ENCODE data around the gene RRP36. TPM values are rescaled to one million over a fixed set of nuclear protein-coding genes. Genes with fewer than 3 reads are reported as not detected.

Gene RRP36
- total RNA-seq, 1 donor from 2014 or later, result 58.6 TPM

DNA sequence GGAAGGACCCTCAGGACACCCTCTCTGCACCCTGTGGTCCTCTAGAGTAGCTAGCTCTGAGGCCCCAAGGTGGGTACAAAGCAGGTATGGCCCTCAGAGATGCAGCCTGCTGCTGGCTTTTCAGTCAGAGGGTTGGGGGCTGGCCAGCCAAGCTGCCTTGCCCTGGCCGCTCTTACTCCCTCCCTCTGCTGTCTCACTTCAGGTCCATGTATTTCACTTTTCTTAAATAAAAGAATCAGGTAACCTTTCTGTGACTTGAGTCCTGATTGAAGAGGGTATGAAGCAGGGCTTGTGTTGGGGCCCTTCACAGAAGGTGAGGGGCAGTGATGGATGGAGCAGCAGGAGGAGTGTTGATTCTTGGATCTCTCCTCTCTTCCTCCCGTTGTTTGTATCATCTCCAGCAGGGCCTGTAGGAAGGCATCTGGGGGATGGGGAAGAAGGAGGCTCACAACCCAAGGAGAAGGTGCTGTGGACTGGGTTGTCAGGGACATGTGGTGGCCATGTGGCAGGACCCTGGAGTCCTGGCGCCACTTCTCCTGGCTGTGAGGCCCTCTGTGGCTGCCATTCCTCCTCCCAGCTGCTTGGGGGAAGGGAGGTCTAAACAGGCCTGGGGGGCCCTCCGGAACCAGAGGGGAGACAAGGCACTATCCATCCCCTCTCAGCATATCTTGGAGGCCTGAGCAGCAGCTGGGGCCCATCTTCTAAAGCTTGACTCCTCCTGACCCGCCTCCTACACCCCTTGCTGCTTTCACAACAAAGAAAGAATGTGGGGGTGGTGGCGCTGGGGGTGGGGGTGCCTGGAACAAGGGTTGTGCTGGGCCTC, 53.6 kb downstream of the RRP36 start:
- Mint-ChIP-seq H3K27me3 (ENCODE audit: low read depth) (no peaks in the 10 kb centered on the region), H3K27ac (ENCODE audit: unreplicated experiment) (peak overlapping the region; percentile 54), H3K36me3 (ENCODE audit: low read depth) (peaks cover 11% of the 10 kb centered on the region), H3K4me1 (ENCODE audit: low read depth) (peaks cover 47% of the 10 kb centered on the region), H3K9me3 (ENCODE audit: low read depth) (no peaks in the 10 kb centered on the region), H3K4me3 (ENCODE audit: unreplicated experiment) (no peak overlapping the region)
- TF ChIP-seq, protein P1, sequence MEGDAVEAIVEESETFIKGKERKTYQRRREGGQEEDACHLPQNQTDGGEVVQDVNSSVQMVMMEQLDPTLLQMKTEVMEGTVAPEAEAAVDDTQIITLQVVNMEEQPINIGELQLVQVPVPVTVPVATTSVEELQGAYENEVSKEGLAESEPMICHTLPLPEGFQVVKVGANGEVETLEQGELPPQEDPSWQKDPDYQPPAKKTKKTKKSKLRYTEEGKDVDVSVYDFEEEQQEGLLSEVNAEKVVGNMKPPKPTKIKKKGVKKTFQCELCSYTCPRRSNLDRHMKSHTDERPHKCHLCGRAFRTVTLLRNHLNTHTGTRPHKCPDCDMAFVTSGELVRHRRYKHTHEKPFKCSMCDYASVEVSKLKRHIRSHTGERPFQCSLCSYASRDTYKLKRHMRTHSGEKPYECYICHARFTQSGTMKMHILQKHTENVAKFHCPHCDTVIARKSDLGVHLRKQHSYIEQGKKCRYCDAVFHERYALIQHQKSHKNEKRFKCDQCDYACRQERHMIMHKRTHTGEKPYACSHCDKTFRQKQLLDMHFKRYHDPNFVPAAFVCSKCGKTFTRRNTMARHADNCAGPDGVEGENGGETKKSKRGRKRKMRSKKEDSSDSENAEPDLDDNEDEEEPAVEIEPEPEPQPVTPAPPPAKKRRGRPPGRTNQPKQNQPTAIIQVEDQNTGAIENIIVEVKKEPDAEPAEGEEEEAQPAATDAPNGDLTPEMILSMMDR (IDR thresholded peaks at IDR 0.05), result no peak
- peak; percentile 53 for DNase-seq (ENCODE audit: low spot score)

DNA sequence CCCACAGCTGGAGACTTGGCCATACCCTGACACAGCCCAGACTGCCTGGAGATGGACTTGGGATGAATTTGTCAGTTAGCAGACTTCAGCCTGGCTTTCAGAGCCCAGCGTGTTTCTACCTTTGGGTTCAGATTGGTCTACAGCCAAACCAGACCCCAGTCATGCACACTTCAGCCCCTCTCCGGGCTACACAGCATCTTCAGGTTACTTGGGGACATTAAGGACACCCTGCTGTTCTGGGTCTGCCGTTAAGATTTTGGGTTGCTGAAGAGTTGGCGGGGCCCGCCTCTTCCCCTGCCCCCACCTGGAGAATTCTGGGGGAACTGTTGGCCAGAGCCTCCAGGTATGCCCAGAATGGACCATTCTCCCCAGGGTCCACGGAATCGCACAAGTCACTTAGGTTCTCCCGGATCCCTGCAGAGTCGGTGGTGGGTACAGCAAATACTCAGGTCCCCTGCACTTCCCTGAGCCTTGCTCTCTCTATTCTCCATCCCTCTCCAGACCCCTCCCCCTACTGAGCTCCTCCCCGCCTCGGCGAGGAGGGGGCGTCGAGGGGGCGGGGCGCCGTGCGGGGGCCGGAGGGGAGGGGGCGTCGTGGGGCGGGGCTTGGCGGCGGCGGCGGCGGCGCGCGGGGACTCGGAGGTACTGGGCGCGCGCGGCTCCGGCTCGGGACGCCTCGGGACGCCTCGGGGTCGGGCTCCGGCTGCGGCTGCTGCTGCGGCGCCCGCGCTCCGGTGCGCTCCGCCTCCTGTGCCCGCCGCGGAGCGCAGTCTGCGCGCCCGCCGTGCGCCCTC, 54.4 kb downstream of the RRP36 start, which contains the start of gene PTK7:
PTK7 (plus strand) TSS at position 645 of the 794 bp plus-strand sequence. CDS start 175 bp downstream, outside the sequence.
- H3K4me3 Mint-ChIP-seq (ENCODE audit: unreplicated experiment), result peak within 1 kb of the TSS; percentile 85
- H3K4me1 Mint-ChIP-seq (ENCODE audit: low read depth), result peaks cover 46% of the 10 kb centered on the region
- no peaks in the 10 kb centered on the region for H3K9me3 Mint-ChIP-seq (ENCODE audit: low read depth)
- no peak for DNase-seq (ENCODE audit: low spot score)
- TF ChIP-seq, protein P1 (IDR thresholded peaks at IDR 0.05), result no peak
- H3K27me3 Mint-ChIP-seq (ENCODE audit: low read depth), result no peaks in the 10 kb centered on the region
- peaks cover 11% of the 10 kb centered on the region for H3K36me3 Mint-ChIP-seq (ENCODE audit: low read depth)
- peak within 1 kb of the TSS; percentile 81 for H3K27ac Mint-ChIP-seq (ENCODE audit: unreplicated experiment)

DNA sequence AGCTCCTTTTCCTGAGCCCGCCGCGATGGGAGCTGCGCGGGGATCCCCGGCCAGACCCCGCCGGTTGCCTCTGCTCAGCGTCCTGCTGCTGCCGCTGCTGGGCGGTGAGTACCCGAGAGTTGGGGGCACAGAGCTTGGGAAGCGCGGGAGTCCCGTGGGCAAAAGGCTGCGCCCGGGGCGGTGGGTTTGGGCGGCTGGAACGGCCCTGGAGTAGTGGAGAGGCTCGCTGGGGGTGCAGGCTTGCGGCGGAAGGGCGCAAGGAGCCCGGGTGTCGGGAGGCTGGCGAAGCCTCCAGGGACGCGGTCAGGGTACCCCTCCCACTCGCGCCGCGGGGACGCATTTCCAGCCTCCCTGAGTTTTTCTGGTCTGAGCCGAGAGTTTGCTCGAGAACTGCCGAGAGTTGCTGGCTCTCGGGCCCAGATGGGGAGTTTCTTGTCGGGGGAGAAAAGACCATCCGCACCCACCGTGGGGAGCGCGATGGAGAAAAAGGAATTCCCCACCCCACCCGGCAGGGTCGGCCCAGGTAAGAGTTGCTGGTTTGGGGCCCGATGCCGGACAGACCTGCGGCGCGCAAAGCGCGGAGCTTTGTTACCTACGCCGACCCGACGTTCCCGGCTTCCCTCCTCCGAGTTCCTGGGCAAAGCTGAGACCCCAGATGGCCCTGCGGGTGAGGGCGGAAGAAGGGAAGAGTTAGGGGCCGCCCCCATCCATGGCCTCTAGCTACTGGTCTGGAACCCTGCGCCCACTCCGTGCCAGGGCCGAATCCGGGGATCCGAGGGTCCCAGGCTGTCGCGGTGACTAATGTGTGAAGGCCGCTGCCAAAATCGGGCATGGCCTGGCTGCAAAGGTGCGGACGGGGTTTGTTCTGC, 55.3 kb downstream of the RRP36 start:
- peaks cover 48% of the 10 kb centered on the region for H3K4me1 Mint-ChIP-seq (ENCODE audit: low read depth)
- DNase-seq (ENCODE audit: low spot score), result no peak
- H3K36me3 Mint-ChIP-seq (ENCODE audit: low read depth), result peaks cover 11% of the 10 kb centered on the region
- TF ChIP-seq, protein P1 (IDR thresholded peaks at IDR 0.05), result no peak
- H3K27ac Mint-ChIP-seq (ENCODE audit: unreplicated experiment), result peak overlapping the region; percentile 81
- H3K9me3 Mint-ChIP-seq (ENCODE audit: low read depth), result no peaks in the 10 kb centered on the region
- peak overlapping the region; percentile 85 for H3K4me3 Mint-ChIP-seq (ENCODE audit: unreplicated experiment)
- H3K27me3 Mint-ChIP-seq (ENCODE audit: low read depth), result no peaks in the 10 kb centered on the region

DNA sequence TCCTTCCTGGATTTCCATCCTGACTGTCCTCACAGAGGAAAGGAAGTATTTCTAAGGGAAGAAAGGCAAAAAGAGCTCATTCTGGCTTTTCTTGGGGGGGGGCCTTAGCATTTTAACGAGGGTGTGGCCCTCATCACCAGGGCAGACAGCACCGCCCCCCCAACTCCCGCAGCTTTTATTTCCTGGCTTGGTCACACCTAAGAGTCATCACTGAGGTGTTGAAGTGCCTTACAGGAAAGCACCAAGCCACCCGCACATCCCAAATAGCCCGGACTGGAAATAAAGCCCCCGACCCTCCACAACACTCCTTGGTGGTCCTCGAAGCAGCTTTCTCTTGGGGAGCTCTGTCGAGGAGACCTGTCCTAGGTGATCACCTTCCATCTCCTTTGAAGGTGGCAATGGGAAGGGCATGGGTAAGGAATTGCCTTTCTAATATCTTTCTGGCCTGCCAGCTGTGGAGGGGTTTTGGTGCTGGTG, 55.9 kb downstream of the RRP36 start:
- DNase-seq (ENCODE audit: low spot score), result no peak
- H3K9me3 Mint-ChIP-seq (ENCODE audit: low read depth), result no peaks in the 10 kb centered on the region
- peaks cover 7% of the 10 kb centered on the region for H3K36me3 Mint-ChIP-seq (ENCODE audit: low read depth)
- H3K4me1 Mint-ChIP-seq (ENCODE audit: low read depth), result peaks cover 46% of the 10 kb centered on the region
- H3K27me3 Mint-ChIP-seq (ENCODE audit: low read depth), result no peaks in the 10 kb centered on the region
- H3K27ac Mint-ChIP-seq (ENCODE audit: unreplicated experiment), result peak overlapping the region; percentile 81
- TF ChIP-seq, protein P1 (IDR thresholded peaks at IDR 0.05), result no peak
- peak overlapping the region; percentile 85 for H3K4me3 Mint-ChIP-seq (ENCODE audit: unreplicated experiment)
